ENCODE results near the gene RNASE3.
"Not testable (repeated sequence)": the region's sequence is repeated elsewhere in the genome, so short reads cannot be mapped to it uniquely, and the experiment has no call there.

The RNASE3 gene

GRCh38 chr14:20877016-20877415 lies 14.2 kb upstream of the RNASE3 start:
- Histone ChIP-seq H3K27me3 (ENCODE audit: control insufficient read depth, insufficient read depth, low read length) (peaks cover 3% of the 10 kb centered on the region), H3K4me1 (ENCODE audit: control insufficient read depth, insufficient read depth, low read length) (no peaks in the 10 kb centered on the region), H3K4me3 (ENCODE audit: low read depth, low read length) (no peak overlapping the region), H3K9ac (ENCODE audit: low read depth, low read length) (no peak overlapping the region), H3K36me3 (ENCODE audit: control insufficient read depth, insufficient read depth, low read length) (no peaks in the 10 kb centered on the region), H3K9me3 (ENCODE audit: control insufficient read depth, insufficient read depth, low read length) (no peaks in the 10 kb centered on the region)

DNA sequence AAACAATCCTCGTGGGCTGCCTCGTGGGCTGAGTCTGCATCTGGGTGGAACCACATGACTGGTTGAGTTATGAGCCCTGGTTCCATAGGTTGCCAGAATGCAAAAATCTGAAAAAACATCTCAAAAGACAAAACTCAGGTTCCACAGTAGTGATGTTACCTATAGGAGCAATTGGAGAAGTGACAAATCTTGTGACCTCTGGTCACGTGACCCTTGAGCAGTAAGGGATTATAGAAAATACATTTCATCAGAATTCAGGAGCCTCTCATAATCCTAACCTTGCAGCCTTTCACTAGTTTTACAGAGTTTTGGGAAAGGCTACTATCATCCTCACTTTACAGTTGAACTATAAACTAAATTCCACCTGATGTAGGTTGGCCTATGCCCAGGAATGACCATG lies 12.5 kb upstream of the RNASE3 start:
- H3K36me3 ChIP-seq (ENCODE audit: control insufficient read depth, insufficient read depth, low read length) = no peaks in the 10 kb centered on the region
- no peaks in the 10 kb centered on the region for H3K4me1 ChIP-seq (ENCODE audit: control insufficient read depth, insufficient read depth, low read length)
- no peaks in the 10 kb centered on the region for H3K9me3 ChIP-seq (ENCODE audit: control insufficient read depth, insufficient read depth, low read length)
- no peak overlapping the region for H3K9ac ChIP-seq (ENCODE audit: low read depth, low read length)
- no peak overlapping the region for H3K4me3 ChIP-seq (ENCODE audit: low read depth, low read length)
- H3K27me3 ChIP-seq (ENCODE audit: control insufficient read depth, insufficient read depth, low read length) = peaks cover 3% of the 10 kb centered on the region

GRCh38 chr14:20881229-20881628 lies 10.0 kb upstream of the RNASE3 start:
- H3K9ac ChIP-seq (ENCODE audit: low read depth, low read length); H3K9me3 ChIP-seq (ENCODE audit: control insufficient read depth, insufficient read depth, low read length); H3K36me3 ChIP-seq (ENCODE audit: control insufficient read depth, insufficient read depth, low read length); H3K4me1 ChIP-seq (ENCODE audit: control insufficient read depth, insufficient read depth, low read length); H3K27me3 ChIP-seq (ENCODE audit: control insufficient read depth, insufficient read depth, low read length); H3K4me3 ChIP-seq (ENCODE audit: low read depth, low read length): not testable (repeated sequence)

DNA sequence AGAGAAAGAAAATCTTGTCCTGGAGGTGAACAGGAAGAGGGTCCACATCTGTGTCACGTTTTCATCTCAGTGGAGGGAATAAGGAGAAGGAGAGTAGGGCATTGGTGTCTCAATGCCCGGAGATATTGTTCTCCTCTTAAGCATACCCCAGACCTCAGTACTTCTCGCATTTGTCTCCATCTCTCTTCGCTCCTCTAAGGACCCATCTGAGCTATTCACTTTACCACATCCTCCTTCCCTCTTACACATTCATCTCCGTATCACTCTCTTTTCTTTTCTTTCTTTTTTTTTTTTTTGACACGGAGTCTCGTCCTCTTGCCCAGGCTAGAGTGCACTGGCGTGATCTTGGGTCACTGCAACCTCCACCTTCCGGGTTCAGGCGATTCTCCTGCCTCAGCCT lies 8.4 kb upstream of the RNASE3 start:
- not testable (repeated sequence) for H3K4me3 ChIP-seq (ENCODE audit: low read depth, low read length); H3K36me3 ChIP-seq (ENCODE audit: control insufficient read depth, insufficient read depth, low read length); H3K9ac ChIP-seq (ENCODE audit: low read depth, low read length); H3K4me1 ChIP-seq (ENCODE audit: control insufficient read depth, insufficient read depth, low read length); H3K27me3 ChIP-seq (ENCODE audit: control insufficient read depth, insufficient read depth, low read length); H3K9me3 ChIP-seq (ENCODE audit: control insufficient read depth, insufficient read depth, low read length)

GRCh38 chr14:20888411-20888810 lies 2.8 kb upstream of the RNASE3 start:
- H3K4me3 ChIP-seq (ENCODE audit: low read depth, low read length); H3K9me3 ChIP-seq (ENCODE audit: control insufficient read depth, insufficient read depth, low read length); H3K36me3 ChIP-seq (ENCODE audit: control insufficient read depth, insufficient read depth, low read length); H3K9ac ChIP-seq (ENCODE audit: low read depth, low read length); H3K4me1 ChIP-seq (ENCODE audit: control insufficient read depth, insufficient read depth, low read length); H3K27me3 ChIP-seq (ENCODE audit: control insufficient read depth, insufficient read depth, low read length): not testable (repeated sequence)

DNA sequence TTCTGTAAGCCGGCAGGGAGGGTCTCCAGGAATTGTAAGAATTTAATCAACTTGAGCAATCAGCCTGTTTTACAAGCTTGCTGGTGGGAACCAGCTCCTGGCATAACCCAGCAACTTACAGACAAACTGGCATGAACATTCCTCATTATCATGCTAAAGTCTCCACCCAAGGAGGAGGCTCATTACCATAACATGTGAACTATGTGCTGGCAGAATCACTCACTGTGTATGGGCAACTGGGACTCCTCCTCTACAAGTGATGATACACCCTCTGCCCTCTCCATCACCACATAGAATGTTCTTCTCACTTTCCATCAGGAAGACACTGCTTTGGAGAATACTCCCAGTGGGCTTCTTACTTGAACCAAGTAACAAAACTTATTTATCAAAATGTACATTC lies 4.1 kb downstream of the RNASE3 start:
- H3K4me1 ChIP-seq (ENCODE audit: control insufficient read depth, insufficient read depth, low read length); H3K9ac ChIP-seq (ENCODE audit: low read depth, low read length); H3K4me3 ChIP-seq (ENCODE audit: low read depth, low read length); H3K9me3 ChIP-seq (ENCODE audit: control insufficient read depth, insufficient read depth, low read length); H3K36me3 ChIP-seq (ENCODE audit: control insufficient read depth, insufficient read depth, low read length); H3K27me3 ChIP-seq (ENCODE audit: control insufficient read depth, insufficient read depth, low read length): not testable (repeated sequence)

GRCh38 chr14:20904393-20905029 lies 13.3 kb downstream of the RNASE3 start:
- H3K27me3 ChIP-seq (ENCODE audit: control insufficient read depth, insufficient read depth, low read length) = no peaks in the 10 kb centered on the region
- no peaks in the 10 kb centered on the region for H3K36me3 ChIP-seq (ENCODE audit: control insufficient read depth, insufficient read depth, low read length)
- no peak overlapping the region for H3K9ac ChIP-seq (ENCODE audit: low read depth, low read length)
- no peaks in the 10 kb centered on the region for H3K9me3 ChIP-seq (ENCODE audit: control insufficient read depth, insufficient read depth, low read length)
- no peak overlapping the region for H3K4me3 ChIP-seq (ENCODE audit: low read depth, low read length)
- H3K4me1 ChIP-seq (ENCODE audit: control insufficient read depth, insufficient read depth, low read length) = peaks cover 7% of the 10 kb centered on the region

- Histone ChIP-seq H3K9ac (ENCODE audit: low read depth, low read length) (no peak overlapping the region), H3K9me3 (ENCODE audit: control insufficient read depth, insufficient read depth, low read length) (no peaks in the 10 kb centered on the region), H3K4me3 (ENCODE audit: low read depth, low read length) (no peak overlapping the region), H3K36me3 (ENCODE audit: control insufficient read depth, insufficient read depth, low read length) (no peaks in the 10 kb centered on the region), H3K27me3 (ENCODE audit: control insufficient read depth, insufficient read depth, low read length) (no peaks in the 10 kb centered on the region), H3K4me1 (ENCODE audit: control insufficient read depth, insufficient read depth, low read length) (peaks cover 7% of the 10 kb centered on the region)
Observed at GRCh38 chr14:20905676-20906075, 14.5 kb downstream of the RNASE3 start.

DNA sequence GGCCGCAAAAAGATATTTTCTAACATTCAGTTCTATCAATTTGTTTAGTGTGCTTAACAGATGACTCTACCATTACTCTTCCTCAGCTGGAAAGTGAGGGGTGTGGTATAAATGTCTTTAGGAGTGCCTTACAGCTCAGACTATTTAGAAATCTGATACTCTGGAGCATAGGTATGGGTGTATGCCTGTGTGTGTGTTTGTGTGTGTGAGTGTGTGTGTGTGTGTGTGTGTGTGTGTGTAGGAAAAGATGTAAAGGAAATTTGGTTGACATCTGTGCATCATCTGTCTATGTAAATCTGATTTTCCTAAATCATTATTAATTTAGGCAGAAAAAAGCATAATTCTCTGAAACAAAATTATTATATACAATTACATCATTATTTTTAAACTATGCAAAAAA lies 16.0 kb downstream of the RNASE3 start:
- Histone ChIP-seq H3K4me1 (ENCODE audit: control insufficient read depth, insufficient read depth, low read length) (peaks cover 7% of the 10 kb centered on the region), H3K4me3 (ENCODE audit: low read depth, low read length) (no peak overlapping the region), H3K36me3 (ENCODE audit: control insufficient read depth, insufficient read depth, low read length) (no peaks in the 10 kb centered on the region), H3K27me3 (ENCODE audit: control insufficient read depth, insufficient read depth, low read length) (no peaks in the 10 kb centered on the region), H3K9me3 (ENCODE audit: control insufficient read depth, insufficient read depth, low read length) (no peaks in the 10 kb centered on the region), H3K9ac (ENCODE audit: low read depth, low read length) (no peak overlapping the region)

GRCh38 chr14:20910822-20911221 lies 19.6 kb downstream of the RNASE3 start:
- H3K4me1 ChIP-seq (ENCODE audit: control insufficient read depth, insufficient read depth, low read length); H3K36me3 ChIP-seq (ENCODE audit: control insufficient read depth, insufficient read depth, low read length); H3K27me3 ChIP-seq (ENCODE audit: control insufficient read depth, insufficient read depth, low read length); H3K9ac ChIP-seq (ENCODE audit: low read depth, low read length); H3K4me3 ChIP-seq (ENCODE audit: low read depth, low read length); H3K9me3 ChIP-seq (ENCODE audit: control insufficient read depth, insufficient read depth, low read length): not testable (repeated sequence)

- H3K4me3 ChIP-seq (ENCODE audit: low read depth, low read length); H3K4me1 ChIP-seq (ENCODE audit: control insufficient read depth, insufficient read depth, low read length); H3K36me3 ChIP-seq (ENCODE audit: control insufficient read depth, insufficient read depth, low read length); H3K9me3 ChIP-seq (ENCODE audit: control insufficient read depth, insufficient read depth, low read length); H3K9ac ChIP-seq (ENCODE audit: low read depth, low read length): not testable (repeated sequence)
- H3K27me3 ChIP-seq (ENCODE audit: control insufficient read depth, insufficient read depth, low read length) = peaks cover 13% of the 10 kb centered on the region
Observed at GRCh38 chr14:20919038-20919756, 28.0 kb downstream of the RNASE3 start.

GRCh38 chr14:20923766-20924297 lies 32.6 kb downstream of the RNASE3 start:
- not testable (repeated sequence) for H3K9ac ChIP-seq (ENCODE audit: low read depth, low read length); H3K36me3 ChIP-seq (ENCODE audit: control insufficient read depth, insufficient read depth, low read length); H3K9me3 ChIP-seq (ENCODE audit: control insufficient read depth, insufficient read depth, low read length); H3K4me1 ChIP-seq (ENCODE audit: control insufficient read depth, insufficient read depth, low read length); H3K4me3 ChIP-seq (ENCODE audit: low read depth, low read length)
- peaks cover 10% of the 10 kb centered on the region for H3K27me3 ChIP-seq (ENCODE audit: control insufficient read depth, insufficient read depth, low read length)
